ENCODE data around the gene SPON2.
"Not testable (repeated sequence)": the region's sequence is repeated elsewhere in the genome, so short reads cannot be mapped to it uniquely, and the experiment has no call there.

Gene SPON2

DNA sequence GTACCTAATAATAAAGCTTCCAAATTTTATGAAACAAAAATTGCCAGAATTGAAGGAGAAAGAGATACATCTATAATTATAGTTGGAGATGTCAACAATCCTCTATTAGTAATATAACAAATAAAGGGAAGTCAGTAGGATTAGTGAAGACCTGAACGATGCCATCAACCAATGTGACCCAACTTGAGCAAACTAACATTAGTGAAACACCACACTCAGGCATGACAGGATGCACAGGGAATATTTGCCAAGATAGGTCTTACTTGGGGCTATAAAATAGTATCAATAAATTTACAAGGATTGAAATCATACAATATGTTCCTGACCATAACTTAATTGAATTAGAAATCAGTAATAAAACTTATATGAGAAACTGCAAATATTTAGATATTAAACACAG is 12.0 kb downstream of the SPON2 start:
- DNase-seq, result no peak
- in situ Hi-C loops (cut with MboI; ENCODE audit: low pct_unique_long_range_greater_than_20kb, low sequenced_read_pairs), result no loop called here

DNA sequence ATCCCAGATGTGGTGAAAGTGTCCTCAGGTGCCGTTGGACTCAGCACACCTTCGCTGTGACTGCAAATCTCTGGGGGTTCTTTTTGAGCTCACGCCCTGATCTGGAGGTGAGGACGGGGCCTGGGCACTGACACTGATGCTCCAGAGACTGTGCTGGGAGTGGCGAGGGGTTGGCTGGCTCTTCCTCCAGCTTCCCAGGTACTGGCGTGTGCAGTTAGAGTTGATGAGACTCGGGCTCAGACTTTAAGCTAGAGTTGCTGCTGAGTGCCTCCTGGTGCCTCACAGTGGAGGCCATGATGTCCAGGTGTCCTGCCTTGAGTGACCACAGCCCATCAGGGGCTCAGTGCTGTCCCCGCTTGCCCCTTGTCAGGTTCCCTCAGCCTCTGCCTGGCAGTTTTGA is 16.3 kb downstream of the SPON2 start:
- in situ Hi-C loops (cut with MboI; ENCODE audit: low pct_unique_long_range_greater_than_20kb, low sequenced_read_pairs), result no loop called here
- no peak for DNase-seq

DNA sequence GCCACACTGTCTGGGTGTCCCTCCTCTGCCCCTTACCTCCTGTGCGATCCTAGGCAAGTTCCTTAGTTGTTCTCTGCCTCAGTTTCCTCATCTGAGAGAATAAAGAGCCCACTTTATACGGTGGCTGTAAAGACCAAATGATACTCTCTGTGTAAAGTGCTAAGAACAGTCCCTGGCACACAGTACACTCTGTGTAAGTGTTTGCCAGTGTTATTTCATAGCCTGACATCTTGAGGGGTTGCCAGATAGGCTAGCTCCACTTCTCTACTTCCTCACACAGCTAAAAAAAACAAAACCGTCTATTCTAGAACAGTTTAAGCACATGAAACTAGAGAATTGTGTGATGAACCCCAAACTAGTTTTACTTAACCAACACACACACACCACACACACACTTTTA is 17.1 kb downstream of the SPON2 start:
- in situ Hi-C loops (cut with MboI; ENCODE audit: low pct_unique_long_range_greater_than_20kb, low sequenced_read_pairs), result no loop called here

DNA sequence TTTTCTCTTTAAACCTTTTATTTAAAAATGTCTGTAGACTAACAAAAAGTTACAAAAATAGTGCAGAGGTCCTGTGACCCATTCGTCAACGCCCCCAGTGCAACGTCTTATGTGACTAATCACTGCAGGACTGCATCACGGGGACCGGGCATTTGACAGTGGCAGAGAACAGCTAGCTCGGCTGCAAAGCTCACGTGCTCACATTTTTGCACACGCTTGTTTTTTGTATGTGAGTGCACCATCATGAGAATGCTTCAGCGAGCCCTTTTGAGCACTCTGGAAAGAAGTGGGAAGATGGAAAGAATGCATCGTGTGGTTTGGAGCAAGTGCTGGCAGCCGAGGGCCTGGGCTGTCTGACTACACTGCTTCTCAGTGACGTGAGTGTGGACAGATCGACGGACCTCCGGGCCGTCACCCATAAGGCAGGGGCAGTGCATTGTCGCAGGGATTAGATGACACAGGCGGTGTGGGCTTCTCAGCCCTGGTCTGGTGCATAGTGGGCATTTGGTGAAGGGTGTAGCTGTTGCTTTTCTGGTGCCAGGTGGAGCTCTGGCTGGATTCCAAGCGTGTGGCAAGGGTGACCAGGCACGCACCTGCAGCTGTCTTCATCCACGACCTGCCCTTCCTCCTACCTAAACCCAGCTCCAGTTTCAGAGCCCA is 17.7 kb downstream of the SPON2 start:
- DNase-seq, result no peak
- in situ Hi-C loops (cut with MboI; ENCODE audit: low pct_unique_long_range_greater_than_20kb, low sequenced_read_pairs), result no loop called here

More for the DNA sequence above, 17.1 kb downstream of the SPON2 start:
- DNase-seq, result no peak

GRCh38 chr4:1154126-1154522 is 18.3 kb downstream of the SPON2 start:
- in situ Hi-C loops (cut with MboI; ENCODE audit: low pct_unique_long_range_greater_than_20kb, low sequenced_read_pairs), result no loop called here
- DNase-seq, result no peak

- DNase-seq, result no peak
- in situ Hi-C loops (cut with MboI; ENCODE audit: low pct_unique_long_range_greater_than_20kb, low sequenced_read_pairs), result no loop called here
These were observed 18.8 kb downstream of the SPON2 start for GRCh38 chr4:1153567-1154090.

GRCh38 chr4:1152290-1152689 is 20.1 kb downstream of the SPON2 start:
- no peak for DNase-seq
- in situ Hi-C loops (cut with MboI; ENCODE audit: low pct_unique_long_range_greater_than_20kb, low sequenced_read_pairs), result no loop called here

GRCh38 chr4:1151541-1151940 is 20.8 kb downstream of the SPON2 start:
- no peak for DNase-seq
- in situ Hi-C loops (cut with MboI; ENCODE audit: low pct_unique_long_range_greater_than_20kb, low sequenced_read_pairs), result no loop called here

- in situ Hi-C loops (cut with MboI; ENCODE audit: low pct_unique_long_range_greater_than_20kb, low sequenced_read_pairs), result no loop called here
- DNase-seq, result no peak
These were observed 21.5 kb downstream of the SPON2 start for GRCh38 chr4:1150875-1151274.

DNA sequence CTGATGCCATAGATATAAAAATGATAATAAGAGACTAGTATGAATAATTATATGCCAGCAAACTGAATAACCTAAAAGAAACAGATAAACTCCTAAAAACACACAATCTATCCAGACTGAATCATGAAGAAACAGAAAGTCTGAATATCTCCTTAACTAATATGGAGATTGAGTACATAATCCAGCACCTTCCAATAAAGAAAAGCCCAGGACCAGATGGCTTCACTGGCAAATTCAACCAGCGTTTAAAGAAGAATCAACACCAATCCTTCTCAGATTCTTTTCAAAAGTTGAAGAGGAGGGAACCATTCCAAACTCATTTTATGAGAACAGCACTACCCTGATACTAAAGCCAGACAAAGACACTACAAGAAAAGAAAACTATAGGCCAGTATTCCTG is 32.5 kb downstream of the SPON2 start:
- no peak for DNase-seq
- in situ Hi-C loops (cut with MboI; ENCODE audit: low pct_unique_long_range_greater_than_20kb, low sequenced_read_pairs), result no loop called here

DNA sequence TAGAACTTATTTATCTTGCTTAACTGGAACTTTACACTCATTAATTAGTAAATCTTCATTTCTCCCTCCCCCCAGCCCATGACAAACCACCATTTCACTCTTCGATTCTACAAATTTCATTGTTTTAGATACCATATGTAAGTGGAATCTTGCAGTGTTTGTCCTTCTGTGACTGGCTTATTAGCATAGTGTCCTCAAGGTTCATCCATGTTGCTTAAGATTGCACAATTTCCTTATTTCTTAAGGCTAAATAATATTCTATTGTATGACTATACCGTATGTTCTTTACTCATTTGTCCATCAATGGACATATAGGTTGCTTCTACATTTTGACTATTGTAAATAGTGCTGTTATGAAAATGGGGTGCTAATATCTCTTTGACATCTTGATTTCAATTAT is 34.5 kb downstream of the SPON2 start:
- no peak for DNase-seq
- in situ Hi-C loops (cut with MboI; ENCODE audit: low pct_unique_long_range_greater_than_20kb, low sequenced_read_pairs), result no loop called here

GRCh38 chr4:1137063-1137776 is 35.2 kb downstream of the SPON2 start:
- in situ Hi-C loops (cut with MboI; ENCODE audit: low pct_unique_long_range_greater_than_20kb, low sequenced_read_pairs), result no loop called here

DNA sequence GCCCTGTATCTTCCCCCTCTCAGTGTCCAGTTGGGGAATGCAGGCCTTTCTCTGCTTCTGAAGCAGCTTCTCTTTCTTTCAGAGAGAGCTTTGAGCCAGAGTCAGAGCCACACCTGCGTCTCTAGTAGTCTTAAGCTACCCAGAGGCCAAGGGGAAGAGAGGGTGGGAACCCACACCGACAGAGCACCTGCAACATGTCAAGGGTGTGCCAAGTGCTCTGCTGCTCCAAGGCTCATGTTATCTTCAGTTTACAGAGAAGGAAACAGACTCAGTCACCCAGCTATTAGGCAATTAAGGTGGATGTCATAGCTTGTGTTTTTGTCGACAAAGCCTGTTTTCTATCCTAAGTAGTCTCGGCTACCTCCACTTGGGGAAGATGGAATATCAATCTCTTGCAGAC is 36.3 kb downstream of the SPON2 start:
- DNase-seq, result no peak
- in situ Hi-C loops (cut with MboI; ENCODE audit: low pct_unique_long_range_greater_than_20kb, low sequenced_read_pairs), result no loop called here

More at GRCh38 chr4:1137063-1137776, 35.2 kb downstream of the SPON2 start:
- DNase-seq, result no peak

DNA sequence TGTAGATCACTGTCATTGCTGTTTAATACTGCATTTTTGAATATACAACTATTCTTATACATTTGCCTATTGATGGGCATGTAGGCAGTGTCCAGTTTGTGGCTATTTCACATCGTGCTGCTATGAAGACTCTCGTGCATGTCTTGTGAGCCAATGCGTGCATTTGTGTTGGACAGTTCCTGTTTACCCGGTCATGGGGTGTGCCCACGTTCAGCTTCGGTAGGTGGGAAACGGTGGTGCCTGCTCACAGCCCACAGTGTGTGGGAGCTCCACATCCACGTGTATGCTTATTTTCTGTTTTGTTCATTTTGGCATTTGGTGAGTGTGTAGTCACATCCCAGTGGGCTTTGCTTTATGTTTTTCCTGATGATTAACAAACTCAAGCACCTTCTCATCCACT is 39.4 kb downstream of the SPON2 start:
- in situ Hi-C loops (cut with MboI; ENCODE audit: low pct_unique_long_range_greater_than_20kb, low sequenced_read_pairs), result no loop called here

DNA sequence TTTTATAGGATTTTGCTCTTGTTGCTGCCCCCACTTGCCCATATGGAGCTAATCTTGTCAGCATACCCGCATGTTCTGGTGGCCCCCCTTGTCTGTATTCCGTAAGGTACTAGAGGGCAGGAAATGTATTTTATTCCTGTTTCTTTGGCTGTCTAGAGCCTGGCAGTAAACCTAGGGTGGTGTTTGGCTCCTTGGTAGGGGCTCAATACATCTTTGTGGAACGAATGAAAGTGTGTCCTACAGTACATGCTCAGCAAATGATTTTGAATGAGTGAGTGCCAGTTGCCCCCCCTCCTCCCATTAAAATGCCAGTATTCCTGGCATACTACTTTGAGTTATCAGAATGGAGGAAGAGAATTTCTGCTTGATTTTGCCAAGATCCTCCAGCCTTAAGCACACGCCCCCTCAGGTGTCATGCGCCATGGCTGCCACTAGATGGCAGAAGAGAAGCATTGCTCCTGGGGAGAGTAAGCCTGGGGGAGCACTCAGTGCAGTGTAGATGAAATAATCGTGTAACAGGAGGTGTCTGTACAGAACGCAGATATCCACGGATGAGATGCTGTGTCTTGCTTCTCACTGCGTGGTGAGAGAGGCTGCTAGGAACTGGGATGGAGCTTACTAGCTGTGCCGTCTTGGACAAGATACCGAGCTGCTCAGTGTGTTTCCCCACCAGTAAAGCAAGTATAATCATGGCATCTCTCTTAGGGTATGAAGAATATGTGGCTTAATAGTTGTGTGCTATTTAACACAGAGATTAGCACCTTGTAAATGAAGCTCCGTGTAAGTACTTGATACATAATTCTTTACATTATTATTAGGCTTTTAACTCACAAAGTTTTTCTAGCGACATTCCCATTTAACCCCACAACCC is 41.8 kb downstream of the SPON2 start:
- in situ Hi-C loops (cut with MboI; ENCODE audit: low pct_unique_long_range_greater_than_20kb, low sequenced_read_pairs), result no loop called here
- DNase-seq, result peak; percentile 87

More for the DNA sequence above, 39.4 kb downstream of the SPON2 start:
- DNase-seq, result no peak

DNA sequence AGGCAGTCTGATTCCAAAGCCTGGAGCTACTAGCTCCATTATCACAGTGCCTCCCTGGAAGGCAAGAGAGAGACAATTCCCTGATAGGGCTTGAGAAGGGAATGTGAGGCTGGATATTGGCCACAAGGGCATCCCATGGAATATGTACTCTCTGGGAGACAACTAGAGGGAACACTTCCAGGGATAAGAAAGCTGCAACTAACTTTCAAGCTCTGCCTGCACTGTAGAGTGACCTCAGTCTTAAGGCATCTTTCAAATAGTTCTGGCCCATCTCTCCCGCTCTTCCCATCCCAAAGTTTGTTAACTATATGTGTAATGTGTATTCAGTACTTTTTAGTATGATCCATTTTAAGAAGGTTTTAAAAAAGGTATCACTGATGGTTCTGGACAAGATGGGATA is 45.9 kb downstream of the SPON2 start:
- in situ Hi-C loops (cut with MboI; ENCODE audit: low pct_unique_long_range_greater_than_20kb, low sequenced_read_pairs), result no loop called here

DNA sequence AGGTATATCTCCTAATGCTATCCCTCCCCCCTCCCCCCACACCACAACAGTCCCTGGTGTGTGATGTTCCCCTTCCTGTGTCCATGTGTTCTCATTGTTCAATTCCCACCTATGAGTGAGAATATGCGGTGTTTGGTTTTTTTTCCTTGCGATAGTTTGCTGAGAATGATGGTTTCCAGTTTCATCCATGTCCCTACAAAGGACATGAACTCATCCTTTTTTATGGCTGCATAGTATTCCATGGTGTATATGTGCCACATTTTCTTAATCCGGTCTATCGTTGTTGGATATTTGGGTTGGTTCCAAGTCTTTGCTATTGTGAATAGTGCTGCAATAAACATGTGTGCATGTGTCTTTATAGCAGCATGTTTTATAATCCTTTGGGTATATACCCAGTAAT is 46.9 kb downstream of the SPON2 start:
- in situ Hi-C loops (cut with MboI; ENCODE audit: low pct_unique_long_range_greater_than_20kb, low sequenced_read_pairs); DNase-seq: not testable (repeated sequence)

More for the DNA sequence above, 45.9 kb downstream of the SPON2 start:
- DNase-seq, result no peak

- in situ Hi-C loops (cut with MboI; ENCODE audit: low pct_unique_long_range_greater_than_20kb, low sequenced_read_pairs), result no loop called here
- no peak for DNase-seq
These were observed 47.6 kb downstream of the SPON2 start for GRCh38 chr4:1124818-1125217.

DNA sequence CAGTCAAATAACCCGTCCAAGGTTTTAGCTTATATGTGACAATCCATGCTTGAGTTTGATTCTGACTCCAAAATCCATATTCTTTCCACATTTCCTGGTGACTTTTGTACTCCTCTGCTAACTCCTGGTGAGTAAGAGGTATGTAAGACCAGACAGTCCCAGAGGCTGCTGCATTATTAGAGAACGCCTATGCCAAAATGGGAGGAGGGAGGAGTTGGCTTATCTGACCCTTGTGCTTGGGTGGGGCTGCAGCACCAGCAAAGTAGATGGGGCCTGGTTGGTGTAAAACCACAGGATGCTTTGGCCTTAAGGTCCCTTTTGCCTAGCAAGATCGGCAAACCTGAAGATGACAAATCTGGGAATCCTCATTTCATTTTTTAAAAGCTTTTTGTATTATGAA is 49.9 kb downstream of the SPON2 start:
- in situ Hi-C loops (cut with MboI; ENCODE audit: low pct_unique_long_range_greater_than_20kb, low sequenced_read_pairs), result no loop called here
- no peak for DNase-seq
